ENCODE measurements around the gene LRP5.

DNA sequence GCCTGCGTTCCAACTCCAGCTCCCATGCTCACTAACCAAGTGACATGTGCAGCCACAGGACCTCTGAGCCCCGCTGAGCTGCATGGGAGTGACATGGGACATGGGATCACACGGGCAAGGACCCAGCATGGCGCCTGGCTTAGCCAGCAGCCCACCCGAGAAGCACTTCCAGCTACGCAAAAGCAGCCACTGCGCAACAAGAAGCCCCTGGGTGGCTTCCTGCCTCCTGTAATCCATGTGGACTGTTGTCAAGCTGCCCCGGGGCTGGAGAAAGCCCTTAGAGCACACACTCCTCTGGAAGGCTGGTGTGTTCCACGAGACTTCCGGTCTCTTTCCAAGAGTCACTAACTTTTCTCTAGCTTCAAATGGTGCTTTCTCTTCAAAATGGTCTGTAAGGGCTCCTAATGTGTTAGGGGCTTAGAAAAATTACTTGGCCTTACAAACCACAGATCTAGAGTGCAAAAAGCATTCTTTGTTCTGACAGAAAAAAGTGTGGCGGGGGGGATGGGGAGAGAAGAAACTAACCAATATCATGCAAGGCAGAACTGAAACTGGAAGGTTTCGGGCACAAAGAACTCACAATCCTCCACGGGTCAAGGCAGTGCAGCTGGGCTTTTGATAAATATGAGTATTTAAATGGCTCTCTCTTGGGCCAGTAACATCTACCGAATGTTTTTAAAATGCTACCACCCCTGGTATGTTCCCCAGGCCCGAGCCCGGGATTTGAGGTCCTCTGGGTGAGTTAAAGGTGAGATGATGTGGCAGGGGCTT, 46.1 kb upstream of the LRP5 start:
- TF ChIP-seq SMAD2 (IDR thresholded peaks at IDR 0.05; ENCODE audit: low read depth, low read length) (no peak), TAF7 (tag; IDR thresholded peaks at IDR 0.05) (no peak), CREB3 (tag; conservative IDR thresholded peaks at IDR 0.05; ENCODE audit: low read depth) (no peak), HNRNPL (IDR thresholded peaks at IDR 0.05; ENCODE audit: low read depth, low read length) (no peak), E2F5 (CRISPR knock-in tag; IDR thresholded peaks at IDR 0.05) (no peak), TEAD4 (IDR thresholded peaks at IDR 0.05; ENCODE audit: low read length) (no peak), TEAD4 (CRISPR knock-in tag; IDR thresholded peaks at IDR 0.05; ENCODE audit: borderline replicate concordance) (no peak), POLR2AphosphoS5 (IDR thresholded peaks at IDR 0.05; ENCODE audit: control insufficient read depth, insufficient read depth, low read depth, low read length) (no peak), ZNF12 (CRISPR knock-in tag; IDR thresholded peaks at IDR 0.05) (no peak), RAD21 (CRISPR knock-in tag; conservative IDR thresholded peaks at IDR 0.05 in 1 of 2, IDR thresholded peaks at IDR 0.05 in 1 of 2) (no peak), CTCF (IDR thresholded peaks at IDR 0.05 in 2 of 3, conservative IDR thresholded peaks at IDR 0.05 in 1 of 3; ENCODE audit: insufficient read depth in 2 of 3, low read depth in 1 of 3, low read length in 3 of 3) (no peak), CBX2 (IDR thresholded peaks at IDR 0.05; ENCODE audit: insufficient read depth, low read length, poor library complexity, severe bottlenecking) (no peak), EGR1 (conservative IDR thresholded peaks at IDR 0.05) (no peak), NFE2 (IDR thresholded peaks at IDR 0.05; ENCODE audit: low read depth) (no peak)

Data from K562 (cell line).